ENCODE data around the gene DPYD.

DPYD gene

GRCh38 chr1:97138515-97139032 lies 782.3 kb downstream of the DPYD start:
- Histone ChIP-seq H4K20me1 (ENCODE audit: insufficient read depth, low read length) (no peaks in the 10 kb centered on the region), H3K27me3 (ENCODE audit: insufficient read depth, low read length) (no peaks in the 10 kb centered on the region), H3K36me3 (ENCODE audit: insufficient read depth, low read length) (no peaks in the 10 kb centered on the region), H3K79me2 (ENCODE audit: insufficient read depth, low read length) (no peaks in the 10 kb centered on the region), H3K9me2 (ENCODE audit: low read depth, low read length) (no peaks in the 10 kb centered on the region), H3K4me2 (ENCODE audit: low read length) (peak overlapping the region; percentile 64), H3K4me1 (ENCODE audit: insufficient read depth, low read length, severe bottlenecking) (peaks cover 9% of the 10 kb centered on the region), H3K9me3 (ENCODE audit: low read length) (no peaks in the 10 kb centered on the region), H3F3A (ENCODE audit: insufficient read depth, low read length) (no peaks in the 10 kb centered on the region), H3K9ac (ENCODE audit: low read length) (peak overlapping the region; percentile 37; the same call in 1 of the 2 replicates), H3K27ac (ENCODE audit: low read depth, low read length, poor library complexity, severe bottlenecking) (peak overlapping the region; percentile 25), H2AFZ (ENCODE audit: low read length) (peak overlapping the region; percentile 98; the same call in 1 of the 2 replicates), H3K4me3 (ENCODE audit: low read depth, low read length, poor library complexity, severe bottlenecking) (peak overlapping the region; percentile 44)
- TF ChIP-seq EZH2 (IDR thresholded peaks at IDR 0.05; ENCODE audit: borderline replicate concordance, low read length) (no peak), CTCF (IDR thresholded peaks at IDR 0.05; ENCODE audit: low read length) (no peak)

- Histone ChIP-seq H3K9ac (ENCODE audit: low read length) (peak overlapping the region; percentile 37; the same call in 1 of the 2 replicates), H3K9me3 (ENCODE audit: low read length) (no peaks in the 10 kb centered on the region), H3K36me3 (ENCODE audit: insufficient read depth, low read length) (no peaks in the 10 kb centered on the region), H3K27ac (ENCODE audit: low read depth, low read length, poor library complexity, severe bottlenecking) (no peak overlapping the region), H3K9me2 (ENCODE audit: low read depth, low read length) (no peaks in the 10 kb centered on the region), H3K4me1 (ENCODE audit: insufficient read depth, low read length, severe bottlenecking) (peaks cover 9% of the 10 kb centered on the region), H4K20me1 (ENCODE audit: insufficient read depth, low read length) (no peaks in the 10 kb centered on the region), H3K27me3 (ENCODE audit: insufficient read depth, low read length) (no peaks in the 10 kb centered on the region), H3K79me2 (ENCODE audit: insufficient read depth, low read length) (no peaks in the 10 kb centered on the region), H3K4me3 (ENCODE audit: low read depth, low read length, poor library complexity, severe bottlenecking) (peak overlapping the region; percentile 44), H3K4me2 (ENCODE audit: low read length) (peak overlapping the region; percentile 64), H2AFZ (ENCODE audit: low read length) (peak overlapping the region; percentile 98; the same call in 1 of the 2 replicates), H3F3A (ENCODE audit: insufficient read depth, low read length) (no peaks in the 10 kb centered on the region)
- no peak for TF ChIP-seq EZH2 (IDR thresholded peaks at IDR 0.05; ENCODE audit: borderline replicate concordance, low read length)
- peak; percentile 75 for TF ChIP-seq CTCF (IDR thresholded peaks at IDR 0.05; ENCODE audit: low read length)
Measured at GRCh38 chr1:97137862-97138514, 782.8 kb downstream of the DPYD start.

GRCh38 chr1:97136996-97137395 lies 783.8 kb downstream of the DPYD start:
- no peaks in the 10 kb centered on the region for H3K9me3 ChIP-seq (ENCODE audit: low read length)
- H3F3A ChIP-seq (ENCODE audit: insufficient read depth, low read length), result no peaks in the 10 kb centered on the region
- H3K27me3 ChIP-seq (ENCODE audit: insufficient read depth, low read length), result no peaks in the 10 kb centered on the region
- no peak overlapping the region for H2AFZ ChIP-seq (ENCODE audit: low read length)
- TF ChIP-seq CTCF (IDR thresholded peaks at IDR 0.05; ENCODE audit: low read length), result no peak
- no peak for TF ChIP-seq EZH2 (IDR thresholded peaks at IDR 0.05; ENCODE audit: borderline replicate concordance, low read length)
- no peaks in the 10 kb centered on the region for H3K79me2 ChIP-seq (ENCODE audit: insufficient read depth, low read length)
- H3K36me3 ChIP-seq (ENCODE audit: insufficient read depth, low read length), result no peaks in the 10 kb centered on the region
- H3K27ac ChIP-seq (ENCODE audit: low read depth, low read length, poor library complexity, severe bottlenecking), result no peak overlapping the region
- no peaks in the 10 kb centered on the region for H4K20me1 ChIP-seq (ENCODE audit: insufficient read depth, low read length)
- H3K9me2 ChIP-seq (ENCODE audit: low read depth, low read length), result no peaks in the 10 kb centered on the region
- H3K4me2 ChIP-seq (ENCODE audit: low read length), result no peak overlapping the region
- H3K4me3 ChIP-seq (ENCODE audit: low read depth, low read length, poor library complexity, severe bottlenecking), result no peak overlapping the region
- H3K9ac ChIP-seq (ENCODE audit: low read length), result no peak overlapping the region
- H3K4me1 ChIP-seq (ENCODE audit: insufficient read depth, low read length, severe bottlenecking), result peaks cover 9% of the 10 kb centered on the region

Data from OCI-LY1 (cell line).